Endodermal cell (in vitro differentiated cells): ENCODE results near the gene ST3GAL4. TPM values are rescaled to one million over a fixed set of nuclear protein-coding genes. Genes with fewer than 3 reads are reported as not detected.
A peak's percentile ranks its signal among the peaks of the same experiment; 100 is the strongest.

Source experiments
- DNase-seq: peaks from one replicate; pipeline ENCODE4 v3.0.0-alpha.2; 2017
- H3K27ac ChIP-seq: 2 replicates; pipeline ENCODE4 v1.5.1; 2013; ENCODE audit warnings: mild to moderate bottlenecking, low read depth, low read length, moderate library complexity
- H3K27me3 ChIP-seq: 2 replicates; pipeline ENCODE4 v1.6.1; 2013; ENCODE audit warnings: mild to moderate bottlenecking, low read length, moderate library complexity; ENCODE audit not compliant: insufficient read depth, control insufficient read depth, poor library complexity, severe bottlenecking
- H3K36me3 ChIP-seq: 2 replicates; pipeline ENCODE4 v1.7.0; 2013; ENCODE audit warnings: mild to moderate bottlenecking, low read length, moderate library complexity; ENCODE audit not compliant: control insufficient read depth, insufficient read depth
- H3K4me1 ChIP-seq: one replicate; pipeline ENCODE4 v1.7.0; 2013; ENCODE audit warnings: low read length; ENCODE audit not compliant: control insufficient read depth, insufficient read depth
- H3K4me3 ChIP-seq: 2 replicates; pipeline ENCODE4 v1.5.1; 2013; ENCODE audit warnings: mild to moderate bottlenecking, low read length, moderate library complexity
- H3K9ac ChIP-seq: 2 replicates; pipeline ENCODE4 v1.6.1; 2013; ENCODE audit warnings: mild to moderate bottlenecking, low read length, moderate library complexity; ENCODE audit not compliant: poor library complexity, severe bottlenecking; ENCODE audit errors: extremely low read depth
- H3K9me3 ChIP-seq: 2 replicates; pipeline ENCODE4 v1.6.1; 2013; ENCODE audit warnings: mild to moderate bottlenecking, low read length, moderate library complexity; ENCODE audit not compliant: control insufficient read depth
- H3K27ac Mint-ChIP-seq: 2 replicates; pipeline ENCODE4 v1.8.0; 2020; ENCODE audit warnings: mixed read lengths
- H3K27me3 Mint-ChIP-seq: 2 replicates; pipeline ENCODE4 v1.8.0; 2021; ENCODE audit warnings: mild to moderate bottlenecking, mixed read lengths; ENCODE audit not compliant: insufficient read depth
- H3K36me3 Mint-ChIP-seq: 2 replicates; pipeline ENCODE4 v1.8.0; 2020; ENCODE audit warnings: low read depth, mixed read lengths
- H3K4me1 Mint-ChIP-seq: 2 replicates; pipeline ENCODE4 v1.8.0; 2020; ENCODE audit warnings: mixed read lengths
- H3K4me3 Mint-ChIP-seq: 2 replicates; pipeline ENCODE4 v1.8.0; 2020; ENCODE audit warnings: mild to moderate bottlenecking, moderate library complexity, mixed read lengths
- H3K9me3 Mint-ChIP-seq: 2 replicates; pipeline ENCODE4 v1.8.0; 2020; ENCODE audit warnings: mild to moderate bottlenecking, mixed read lengths
- WGBS, 2 experiments: methylation state at CpG; one replicate each; pipeline versions ENCODE4 v1.1.5 to v1.1.7; 2013; ENCODE audit warnings: missing lambda C conversion rate in 2 of 2, mixed read lengths in 1 of 2; ENCODE audit not compliant: insufficient coverage in 1 of 2, insufficient read length in 1 of 2; 5-methylcytosine and 5-hydroxymethylcytosine counted together
- total RNA-seq, 2 donors: library from RNA; stranded (reverse); fragmentation: NEBNext Ultra II Directional in 1 of 2; extraction: Animal tissue kit (Norgen Biotek cat#: 25700) in 1 of 2; gene quantifications; 2 replicates in 1 of 2; 3 replicates in 1 of 2; pipeline ENCODE4 v1.2.1, GENCODE V29; 2021
- TF ChIP-seq, protein P1 (sequence below): fragments of 200-600 bp; sonication (generic); conservative IDR thresholded peaks from 2 replicates; pipeline ENCODE4 v1.5.0; 2021; ENCODE audit warnings: antibody characterized with exemption, mild to moderate bottlenecking

Gene ST3GAL4
- total RNA-seq, 2 donors from 2014 or later: 16.5 to 21.5 TPM

DNA sequence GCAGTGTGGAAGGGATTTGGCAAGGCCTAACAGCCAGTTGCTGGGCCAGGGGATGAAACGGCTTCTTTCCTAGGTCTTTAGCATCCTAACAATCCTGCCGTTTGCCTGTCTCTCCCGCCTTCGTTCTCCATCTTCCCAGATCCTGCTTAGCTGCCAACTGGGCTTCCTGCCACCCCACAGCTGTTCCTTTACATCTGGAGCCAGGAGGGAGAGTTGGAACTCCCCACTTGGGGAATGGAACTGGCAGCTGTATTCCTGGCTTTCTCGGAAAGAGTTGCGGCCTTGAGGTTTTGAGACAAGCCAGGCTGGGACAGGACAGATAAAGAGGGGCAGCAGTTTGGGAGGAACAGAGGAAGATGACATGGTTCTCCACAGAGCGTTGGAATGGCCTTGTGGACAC, 59.6 kb downstream of the ST3GAL4 start:
- Histone ChIP-seq H3K4me1 (no peaks in the 10 kb centered on the region), H3K36me3 (no peaks in the 10 kb centered on the region), H3K9ac (no peak overlapping the region), H3K27me3 (peaks cover 29% of the 10 kb centered on the region), H3K27ac (no peak overlapping the region), H3K9me3 (no peaks in the 10 kb centered on the region), H3K4me3 (no peak overlapping the region)
- DNase-seq: no peak
- no peak overlapping the region for H3K27ac Mint-ChIP-seq
- TF ChIP-seq, protein P1, sequence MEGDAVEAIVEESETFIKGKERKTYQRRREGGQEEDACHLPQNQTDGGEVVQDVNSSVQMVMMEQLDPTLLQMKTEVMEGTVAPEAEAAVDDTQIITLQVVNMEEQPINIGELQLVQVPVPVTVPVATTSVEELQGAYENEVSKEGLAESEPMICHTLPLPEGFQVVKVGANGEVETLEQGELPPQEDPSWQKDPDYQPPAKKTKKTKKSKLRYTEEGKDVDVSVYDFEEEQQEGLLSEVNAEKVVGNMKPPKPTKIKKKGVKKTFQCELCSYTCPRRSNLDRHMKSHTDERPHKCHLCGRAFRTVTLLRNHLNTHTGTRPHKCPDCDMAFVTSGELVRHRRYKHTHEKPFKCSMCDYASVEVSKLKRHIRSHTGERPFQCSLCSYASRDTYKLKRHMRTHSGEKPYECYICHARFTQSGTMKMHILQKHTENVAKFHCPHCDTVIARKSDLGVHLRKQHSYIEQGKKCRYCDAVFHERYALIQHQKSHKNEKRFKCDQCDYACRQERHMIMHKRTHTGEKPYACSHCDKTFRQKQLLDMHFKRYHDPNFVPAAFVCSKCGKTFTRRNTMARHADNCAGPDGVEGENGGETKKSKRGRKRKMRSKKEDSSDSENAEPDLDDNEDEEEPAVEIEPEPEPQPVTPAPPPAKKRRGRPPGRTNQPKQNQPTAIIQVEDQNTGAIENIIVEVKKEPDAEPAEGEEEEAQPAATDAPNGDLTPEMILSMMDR: no peak
- H3K4me3 Mint-ChIP-seq: no peak overlapping the region
- H3K4me1 Mint-ChIP-seq: peaks cover 11% of the 10 kb centered on the region
- no peaks in the 10 kb centered on the region for H3K9me3 Mint-ChIP-seq
- peaks cover 24% of the 10 kb centered on the region for H3K27me3 Mint-ChIP-seq
- WGBS, 2 experiments: 88 to 92% methylated on average over 5 to 7 of the region's 7 CpGs
- H3K36me3 Mint-ChIP-seq: peaks cover 15% of the 10 kb centered on the region

DNA sequence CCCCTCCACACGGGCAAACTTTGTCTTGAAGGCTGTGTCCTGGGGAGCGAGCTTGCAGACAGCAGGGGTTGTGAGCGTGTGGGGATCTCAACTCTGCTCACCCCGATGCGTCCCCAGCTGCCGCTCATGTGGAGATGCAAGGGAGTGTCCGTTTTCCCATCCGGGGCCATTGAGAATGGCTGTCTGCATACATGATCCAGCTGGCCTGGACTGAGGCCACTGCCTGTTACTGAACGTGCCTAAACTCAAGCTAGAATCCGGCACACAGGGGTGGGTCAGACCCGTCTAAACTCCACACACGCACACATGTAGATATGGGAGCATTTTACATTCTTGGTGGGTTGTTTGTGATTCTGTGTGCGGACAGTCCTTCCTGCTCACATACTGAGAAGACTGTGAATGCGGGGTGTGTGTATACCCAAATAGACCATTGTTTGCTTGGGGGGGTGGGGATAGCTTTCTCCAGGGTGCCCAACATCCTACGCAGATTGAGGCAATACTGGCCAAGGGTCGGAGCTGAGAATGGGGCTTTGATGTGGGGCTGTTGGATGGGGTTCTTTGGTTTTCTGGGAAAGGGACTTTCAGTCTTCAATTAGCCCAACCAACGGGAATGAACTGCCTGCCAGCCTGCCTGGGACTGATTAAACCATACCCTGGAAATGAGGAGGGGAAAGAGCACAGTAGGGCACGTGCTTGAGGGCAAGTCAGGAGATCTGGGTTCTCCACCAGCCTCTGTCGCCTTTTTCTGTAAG, 60.4 kb downstream of the ST3GAL4 start:
- H3K9me3 ChIP-seq: no peaks in the 10 kb centered on the region
- Mint-ChIP-seq H3K4me1 (peaks cover 14% of the 10 kb centered on the region), H3K4me3 (peak overlapping the region; percentile 35), H3K27ac (no peak overlapping the region), H3K27me3 (peaks cover 24% of the 10 kb centered on the region), H3K36me3 (peaks cover 15% of the 10 kb centered on the region), H3K9me3 (no peaks in the 10 kb centered on the region)
- DNase-seq: no peak
- no peaks in the 10 kb centered on the region for H3K36me3 ChIP-seq
- TF ChIP-seq, protein P1: no peak
- 91 to 93% methylated on average over 12 to 19 of the region's 19 CpGs for WGBS, 2 experiments
- no peak overlapping the region for H3K27ac ChIP-seq
- H3K27me3 ChIP-seq: peaks cover 30% of the 10 kb centered on the region
- no peak overlapping the region for H3K9ac ChIP-seq
- H3K4me1 ChIP-seq: no peaks in the 10 kb centered on the region
- no peak overlapping the region for H3K4me3 ChIP-seq

DNA sequence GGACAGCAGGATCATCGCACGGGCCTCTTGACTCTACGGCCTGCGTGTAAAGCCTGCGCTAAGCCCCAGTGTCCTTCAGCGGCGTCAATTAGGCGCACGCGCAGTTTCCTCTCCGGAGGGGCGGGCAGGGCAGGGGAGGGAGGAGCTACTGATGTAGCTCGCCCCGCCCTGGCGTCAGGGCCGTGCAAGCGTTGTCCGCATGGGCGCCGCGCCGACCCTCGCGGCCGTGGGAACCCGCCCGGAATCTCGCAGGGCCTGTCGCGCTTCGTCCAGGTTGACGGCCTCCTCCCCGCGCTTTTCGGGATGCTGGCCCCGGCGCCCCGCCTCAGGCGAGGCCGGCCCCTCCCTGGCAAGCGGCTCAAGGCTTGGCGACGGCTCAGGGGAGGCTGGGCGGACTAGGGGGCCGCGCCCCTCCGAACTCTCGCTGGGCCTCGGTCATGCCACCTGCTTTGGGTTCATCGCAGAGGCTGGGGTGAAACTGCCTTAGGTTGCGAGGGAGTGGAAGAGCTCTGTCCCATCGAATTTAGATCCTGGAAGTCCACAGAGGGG, 61.1 kb downstream of the ST3GAL4 start:
- H3K27ac ChIP-seq: no peak overlapping the region
- H3K9ac ChIP-seq: no peak overlapping the region
- Mint-ChIP-seq H3K9me3 (no peaks in the 10 kb centered on the region), H3K27me3 (peaks cover 32% of the 10 kb centered on the region), H3K36me3 (peaks cover 15% of the 10 kb centered on the region), H3K4me1 (peaks cover 16% of the 10 kb centered on the region), H3K4me3 (peak overlapping the region; percentile 35), H3K27ac (no peak overlapping the region)
- no peaks in the 10 kb centered on the region for H3K4me1 ChIP-seq
- WGBS, 2 experiments: 30 to 88% methylated on average over 3 to 52 of the region's 52 CpGs
- DNase-seq: peak; percentile 94
- H3K4me3 ChIP-seq: peak overlapping the region; percentile 53
- H3K36me3 ChIP-seq: no peaks in the 10 kb centered on the region
- H3K27me3 ChIP-seq: peaks cover 38% of the 10 kb centered on the region
- no peaks in the 10 kb centered on the region for H3K9me3 ChIP-seq
- TF ChIP-seq, protein P1: no peak
